ENCODE data around the gene VMP1.

Gene VMP1

GRCh38 chr17:59815965-59816364 lies 108.5 kb downstream of the VMP1 start:
- Histone ChIP-seq H3K9me3 (ENCODE audit: insufficient read depth, low read length, severe bottlenecking) (no peaks in the 10 kb centered on the region), H4K20me1 (ENCODE audit: insufficient read depth, low read length) (no peaks in the 10 kb centered on the region), H3K27me3 (ENCODE audit: insufficient read depth, low read length, poor library complexity) (no peaks in the 10 kb centered on the region), H3K79me2 (ENCODE audit: insufficient read depth, low read length) (no peaks in the 10 kb centered on the region), H3K4me3 (ENCODE audit: low read depth in 1 of 2, low read length in 2 of 2) (no peak overlapping the region), H3K36me3 (ENCODE audit: insufficient read depth, low read length) (peaks cover 11% of the 10 kb centered on the region), H3K4me1 (ENCODE audit: insufficient read depth, low read length) (no peaks in the 10 kb centered on the region), H3K4me2 (ENCODE audit: insufficient read depth, low read length) (no peak overlapping the region), H3K27ac (ENCODE audit: low read length) (no peak overlapping the region), H3K9ac (ENCODE audit: low read depth, low read length) (no peak overlapping the region), H2AFZ (ENCODE audit: low read depth, low read length) (no peak overlapping the region)
- DNase-seq (no peak), ATAC-seq (ENCODE audit: insufficient read depth, low read depth) (no peak)
- no peak for TF ChIP-seq EZH2 (IDR thresholded peaks at IDR 0.05; ENCODE audit: borderline replicate concordance, low read depth, low read length, severe bottlenecking)
- no peak for TF ChIP-seq CTCF (IDR thresholded peaks at IDR 0.05; ENCODE audit: borderline replicate concordance, extremely low read depth, low read length, poor library complexity, severe bottlenecking)

- TF ChIP-seq CTCF (IDR thresholded peaks at IDR 0.05; ENCODE audit: borderline replicate concordance, extremely low read depth, low read length, poor library complexity, severe bottlenecking) (no peak), EZH2 (IDR thresholded peaks at IDR 0.05; ENCODE audit: borderline replicate concordance, low read depth, low read length, severe bottlenecking) (no peak)
- Histone ChIP-seq H3K36me3 (ENCODE audit: insufficient read depth, low read length) (0 out of 2 replicates have a peak, but pooled peaks cover 5% of the 10 kb centered on the region), H3K79me2 (ENCODE audit: insufficient read depth, low read length) (no peaks in the 10 kb centered on the region), H3K4me1 (ENCODE audit: insufficient read depth, low read length) (peaks cover 54% of the 10 kb centered on the region), H2AFZ (ENCODE audit: low read depth, low read length) (no peak overlapping the region), H4K20me1 (ENCODE audit: insufficient read depth, low read length) (no peaks in the 10 kb centered on the region), H3K9ac (ENCODE audit: low read depth, low read length) (no peak overlapping the region), H3K9me3 (ENCODE audit: insufficient read depth, low read length, severe bottlenecking) (no peaks in the 10 kb centered on the region), H3K4me3 (ENCODE audit: low read depth in 1 of 2, low read length in 2 of 2) (no peak overlapping the region), H3K27ac (ENCODE audit: low read length) (no peak overlapping the region), H3K4me2 (ENCODE audit: insufficient read depth, low read length) (no peak overlapping the region), H3K27me3 (ENCODE audit: insufficient read depth, low read length, poor library complexity) (no peaks in the 10 kb centered on the region)
- DNase-seq (no peak), ATAC-seq (ENCODE audit: insufficient read depth, low read depth) (no peak)
These were observed 118.3 kb downstream of the VMP1 start for GRCh38 chr17:59825533-59826322.

- Histone ChIP-seq H3K4me1 (ENCODE audit: insufficient read depth, low read length) (peaks cover 57% of the 10 kb centered on the region), H3K27me3 (ENCODE audit: insufficient read depth, low read length, poor library complexity) (no peaks in the 10 kb centered on the region), H2AFZ (ENCODE audit: low read depth, low read length) (no peak overlapping the region), H4K20me1 (ENCODE audit: insufficient read depth, low read length) (no peaks in the 10 kb centered on the region), H3K9me3 (ENCODE audit: insufficient read depth, low read length, severe bottlenecking) (no peaks in the 10 kb centered on the region), H3K4me2 (ENCODE audit: insufficient read depth, low read length) (no peak overlapping the region), H3K9ac (ENCODE audit: low read depth, low read length) (peak overlapping the region; percentile 40; the same call in 1 of the 2 replicates), H3K36me3 (ENCODE audit: insufficient read depth, low read length) (0 out of 2 replicates have a peak, but pooled peaks cover 5% of the 10 kb centered on the region), H3K79me2 (ENCODE audit: insufficient read depth, low read length) (no peaks in the 10 kb centered on the region), H3K4me3 (ENCODE audit: low read depth in 1 of 2, low read length in 2 of 2) (no peak overlapping the region), H3K27ac (ENCODE audit: low read length) (peak overlapping the region; percentile 86)
- ATAC-seq (ENCODE audit: insufficient read depth, low read depth) (no peak), DNase-seq (no peak)
- TF ChIP-seq CTCF (IDR thresholded peaks at IDR 0.05; ENCODE audit: borderline replicate concordance, extremely low read depth, low read length, poor library complexity, severe bottlenecking) (no peak), EZH2 (IDR thresholded peaks at IDR 0.05; ENCODE audit: borderline replicate concordance, low read depth, low read length, severe bottlenecking) (no peak)
These were observed 119.4 kb downstream of the VMP1 start for GRCh38 chr17:59826706-59827453.
